Heart left ventricle (tissue), 16 donors: Measurements from ENCODE around the gene GNG7. TPM values are rescaled to one million over a fixed set of nuclear protein-coding genes. Genes with fewer than 3 reads are reported as not detected.

Experiments
- ATAC-seq, 4 donors: fragments of 200-7000 bp; cut with Tn5 transposase; one replicate each; pipeline ENCODE4 v1.9.1; 2020 to 2022; ENCODE audit warnings: moderate library complexity in 4 of 4, mild to moderate bottlenecking in 3 of 4, moderate number of reproducible peaks in 1 of 4
- DNase-seq, 5 donors: peaks; one replicate each; pipeline ENCODE4 v3.0.0-alpha.2; 2020
- H3K27ac ChIP-seq, 12 donors: fragments of 200-600 bp; sonication (generic) in 4 of 12; one replicate each; pipeline versions ENCODE4 v1.5.0 to v1.8.0; 2016 to 2022; ENCODE audit warnings: mild to moderate bottlenecking in 2 of 12
- H3K27me3 ChIP-seq, 9 donors: fragments of 200-600 bp; sonication (generic) in 2 of 9; one replicate each; pipeline versions ENCODE4 v1.5.1 to v1.8.0; 2016 to 2022; ENCODE audit warnings: mild to moderate bottlenecking in 3 of 9
- H3K36me3 ChIP-seq, 9 donors: fragments of 200-600 bp; sonication (generic) in 2 of 9; one replicate each; pipeline versions ENCODE4 v1.5.0 to v1.8.0; 2018 to 2022; ENCODE audit warnings: mild to moderate bottlenecking in 2 of 9
- H3K4me1 ChIP-seq, 12 donors: fragments of 200-600 bp; sonication (generic) in 4 of 12; one replicate each; pipeline versions ENCODE4 v1.5.0 to v1.8.0; 2016 to 2022; ENCODE audit warnings: mild to moderate bottlenecking in 3 of 12
- H3K4me3 ChIP-seq, 12 donors: fragments of 200-600 bp; sonication (generic) in 4 of 12; one replicate each; pipeline versions ENCODE4 v1.5.0 to v1.8.0; 2017 to 2022; ENCODE audit warnings: mild to moderate bottlenecking in 9 of 12, moderate library complexity in 4 of 12
- H3K9me3 ChIP-seq, 12 donors: fragments of 200-600 bp; sonication (generic) in 4 of 12; one replicate each; pipeline versions ENCODE4 v1.5.0 to v1.8.0; 2016 to 2022; ENCODE audit warnings: mild to moderate bottlenecking in 1 of 12
- POLR2A ChIP-seq, 2 donors: fragments of 450-650 bp; IDR thresholded peaks; one replicate each; pipeline ENCODE4 v1.6.1; 2017; ENCODE audit warnings: antibody characterized with exemption in 2 of 2, mild to moderate bottlenecking in 2 of 2, moderate library complexity in 2 of 2
- WGBS, 4 donors: extraction: QIAGEN DNeasy Blood & Tissue Kit in 2 of 4; methylation state at CpG; one replicate each; pipeline versions ENCODE4 v1.1.5 to v1.1.7; 2013 to 2018; 5-methylcytosine and 5-hydroxymethylcytosine counted together
- intact Hi-C, 10 donors: fragments of 100-400 bp; cut with DNase I; formaldehyde crosslinking; loops; one replicate each; pipeline versions ENCODE4 v1.11.1 to v1.14.2; 2022
- polyA plus RNA-seq, 2 donors: library from polyadenylated mRNA; stranded (reverse); fragments of 200-250 nt; gene quantifications; one replicate each; pipeline ENCODE4 v1.2.3, GENCODE V29; 2013
- total RNA-seq, 9 donors: library from RNA; depleted of rRNA in 2 of 9; stranded (reverse); fragments of >200 nt in 2 of 9; fragmentation: NEBNext Ultra II Directional in 3 of 9; extraction: Animal tissue kit (Norgen Biotek cat#: 25700) in 3 of 9; gene quantifications; one replicate each; pipeline versions ENCODE4 v1.1.0 to v1.2.4, GENCODE V29; 2016 to 2023
- TF ChIP-seq, protein P1 (sequence below), 12 donors: fragments of 200-600 bp; sonication (generic) in 4 of 12; IDR thresholded peaks; one replicate each; pipeline versions ENCODE4 v1.5.0 to v1.8.0; 2018 to 2022; ENCODE audit warnings: antibody characterized with exemption in 12 of 12, mild to moderate bottlenecking in 5 of 12
- donor health status: ischemic (EF 13 %, LVEDD 7.1; RV severe dilation, severe dysfunction).
- donor health status: healthy with polysubstance abuse.
- donor health status: DM: no; HTN: yes; CAD: no.
- donor health status: DM: no; HTN: no; CAD: no.
- donor health status: ischemic (EF 25% LVEDD 6.9; RV normal size, moderate dysfunction).
- donor health status: ischemic (EF 25% LVEDD 5.7; RV mildly dilated, moderate dysfunction).
- donor health status: healthy.
- donor health status: DM: yes; HTN: yes; CAD: no.
- donor health status: ischemic (EF 35%, LVEDD 5.7; RV mildly dilated, moderate dysfunction).
- donor health status: nonischemic (EF 11% LVEDD 7.7; RV severe dilation, severe dysfunction).
- donor health status: DM: yes; HTN: yes; CAD: no.
- donor health status: PGD.
- donor health status: ischemic (EF 29% LVEDD 5.4; RV normal size, mild dysfunction).
- donor health status: nonischemic (EF 23%, LVEDD 6.1; RV moderate dilation, normal function).

The GNG7 gene
- total and polyA plus RNA-seq, 11 donors, result 11.7 to 46.4 (median 24.0) TPM

DNA sequence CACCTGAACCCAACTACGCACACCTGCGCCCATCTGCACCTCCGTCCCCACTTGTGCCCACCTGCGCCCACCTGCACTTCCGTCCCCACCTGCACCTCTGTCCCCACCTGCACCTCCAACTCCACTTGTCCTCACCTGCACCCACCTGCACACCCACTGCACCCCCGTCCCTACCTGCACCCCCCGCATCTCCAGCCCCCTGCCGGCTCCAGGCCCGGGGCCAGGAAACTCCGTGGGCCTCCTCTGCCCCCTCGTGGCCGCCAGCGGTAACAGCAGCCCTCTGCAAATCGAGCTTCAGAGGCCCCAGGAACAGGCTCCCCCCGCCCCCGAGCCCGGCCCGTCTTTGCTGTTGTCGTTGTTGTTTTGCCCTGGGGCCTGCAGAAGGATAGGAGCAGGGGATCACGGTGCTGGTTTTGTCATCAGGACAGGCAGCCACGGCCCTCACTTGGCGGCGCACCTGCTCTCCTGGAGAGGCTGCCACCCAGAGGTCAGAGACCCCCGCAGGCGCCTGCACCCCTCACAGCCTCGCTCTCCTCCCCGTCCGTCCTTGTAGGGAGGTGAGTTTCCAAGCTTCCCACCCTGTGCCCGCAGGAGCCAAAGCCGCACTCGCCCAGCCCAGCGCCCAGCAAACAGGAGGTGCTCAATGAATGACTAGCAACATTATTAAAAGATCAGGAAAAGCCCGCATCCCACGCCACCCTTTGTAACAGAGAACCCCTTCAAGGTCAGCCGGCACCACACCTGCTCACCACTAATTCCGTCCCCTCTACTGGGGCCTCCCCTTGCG, 65.4 kb downstream of the GNG7 start:
- peak overlapping the region in 1 of 12 donors; percentile 15 for H3K4me3 ChIP-seq
- 22 to 33% (median 24%) methylated on average over 29 to 37 of the region's 37 CpGs for WGBS, 4 donors
- intact Hi-C loops, result no loop called here

DNA sequence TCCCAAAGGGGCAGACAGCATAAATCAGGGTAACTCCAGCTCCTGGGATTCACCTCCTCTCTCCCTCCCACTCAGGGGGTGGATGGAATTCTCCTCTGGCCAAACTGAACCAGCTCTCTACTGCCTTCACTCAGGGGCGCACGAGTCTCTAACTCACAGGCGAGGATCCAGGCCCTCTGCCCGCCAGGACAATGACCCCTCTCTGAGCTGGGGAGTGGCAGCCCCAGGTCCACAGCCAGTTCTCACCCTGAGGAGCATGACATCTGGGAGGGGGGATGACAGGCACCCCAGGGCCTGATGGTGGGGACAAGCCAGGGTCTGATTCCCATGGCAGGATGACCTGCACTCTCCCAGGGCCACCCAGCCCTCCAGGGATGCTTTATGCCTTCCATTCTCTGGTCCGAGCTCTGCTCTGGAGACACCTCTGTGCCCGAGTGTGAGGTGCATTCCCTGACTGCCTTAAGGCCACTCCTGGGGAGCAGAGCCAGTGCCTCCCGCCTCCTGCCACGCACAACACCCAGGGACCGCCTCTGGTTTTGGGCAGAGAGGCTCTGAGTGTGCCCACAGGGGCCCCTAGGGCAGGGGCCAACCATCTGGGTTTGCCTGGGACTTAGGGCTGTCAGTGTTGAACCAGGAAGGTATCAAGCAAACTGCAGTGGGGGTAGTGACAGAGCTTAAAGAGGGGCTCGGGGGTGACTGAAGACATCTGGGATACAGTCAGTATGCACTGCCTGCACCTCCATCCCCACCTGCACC, 66.2 kb downstream of the GNG7 start:
- no peak for TF ChIP-seq POLR2A (IDR thresholded peaks at IDR 0.05)
- TF ChIP-seq, protein P1, sequence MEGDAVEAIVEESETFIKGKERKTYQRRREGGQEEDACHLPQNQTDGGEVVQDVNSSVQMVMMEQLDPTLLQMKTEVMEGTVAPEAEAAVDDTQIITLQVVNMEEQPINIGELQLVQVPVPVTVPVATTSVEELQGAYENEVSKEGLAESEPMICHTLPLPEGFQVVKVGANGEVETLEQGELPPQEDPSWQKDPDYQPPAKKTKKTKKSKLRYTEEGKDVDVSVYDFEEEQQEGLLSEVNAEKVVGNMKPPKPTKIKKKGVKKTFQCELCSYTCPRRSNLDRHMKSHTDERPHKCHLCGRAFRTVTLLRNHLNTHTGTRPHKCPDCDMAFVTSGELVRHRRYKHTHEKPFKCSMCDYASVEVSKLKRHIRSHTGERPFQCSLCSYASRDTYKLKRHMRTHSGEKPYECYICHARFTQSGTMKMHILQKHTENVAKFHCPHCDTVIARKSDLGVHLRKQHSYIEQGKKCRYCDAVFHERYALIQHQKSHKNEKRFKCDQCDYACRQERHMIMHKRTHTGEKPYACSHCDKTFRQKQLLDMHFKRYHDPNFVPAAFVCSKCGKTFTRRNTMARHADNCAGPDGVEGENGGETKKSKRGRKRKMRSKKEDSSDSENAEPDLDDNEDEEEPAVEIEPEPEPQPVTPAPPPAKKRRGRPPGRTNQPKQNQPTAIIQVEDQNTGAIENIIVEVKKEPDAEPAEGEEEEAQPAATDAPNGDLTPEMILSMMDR (IDR thresholded peaks at IDR 0.05), result no peak
- H3K36me3 ChIP-seq, result no peaks in the 10 kb centered on the region
- peaks cover 0 to 10% (median 0%) of the 10 kb centered on the region in 9 donors for H3K27me3 ChIP-seq
- peaks cover 0 to 4% (median 0%) of the 10 kb centered on the region in 12 donors for H3K9me3 ChIP-seq
- peak in 1 of 5 donors; percentile 23 for DNase-seq
- H3K4me1 ChIP-seq, result peaks cover 0 to 47% (median 14%) of the 10 kb centered on the region in 12 donors
- intact Hi-C loops, result no loop called here
- WGBS, 4 donors, result 63 to 79% (median 68%) methylated on average over 10 of the region's 10 CpGs
- no peak overlapping the region for H3K4me3 ChIP-seq
- H3K27ac ChIP-seq, result peak overlapping the region in 3 of 12 donors; percentile 29 to 86 (median 46)
- ATAC-seq, result peak in 2 of 4 donors; percentile 1 to 5

More for the DNA sequence above, 65.4 kb downstream of the GNG7 start:
- Histone ChIP-seq H3K36me3 (no peaks in the 10 kb centered on the region), H3K4me1 (peaks cover 0 to 39% (median 14%) of the 10 kb centered on the region in 12 donors), H3K27ac (no peak overlapping the region), H3K27me3 (peaks cover 0 to 10% (median 0%) of the 10 kb centered on the region in 9 donors), H3K9me3 (no peaks in the 10 kb centered on the region)
- DNase-seq (peak in 4 of 5 donors; percentile 47 to 83 (median 64)), ATAC-seq (peak in 3 of 4 donors; percentile 26 to 63 (median 49))
- TF ChIP-seq, protein P1 (IDR thresholded peaks at IDR 0.05), result peak; percentile 60 to 91 (median 72)
- no peak for TF ChIP-seq POLR2A (IDR thresholded peaks at IDR 0.05)

DNA sequence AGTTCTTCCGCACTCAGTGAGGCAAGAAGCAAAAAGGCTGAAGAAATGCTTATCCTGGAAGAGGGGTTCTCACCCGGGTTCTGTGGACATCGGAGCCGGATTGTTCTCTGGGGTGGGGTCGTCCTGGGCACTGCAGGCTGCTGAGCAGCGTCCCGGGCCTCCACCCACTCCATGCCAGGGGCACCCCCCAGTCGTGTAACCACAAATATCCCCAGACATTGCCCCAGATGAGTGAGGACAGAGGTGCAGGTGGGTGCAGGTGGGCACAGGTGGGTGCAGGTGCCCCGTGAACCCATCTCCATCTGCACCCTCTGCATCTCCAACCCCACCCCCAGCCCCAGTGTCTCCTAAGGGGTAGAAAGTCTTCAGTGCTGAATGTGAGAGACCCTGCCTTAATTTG, 67.5 kb downstream of the GNG7 start:
- Histone ChIP-seq H3K9me3 (peaks cover 0 to 17% (median 7%) of the 10 kb centered on the region in 12 donors), H3K27ac (peak overlapping the region; percentile 68 to 94 (median 82)), H3K27me3 (peaks cover 0 to 10% (median 0%) of the 10 kb centered on the region in 9 donors), H3K4me3 (peak overlapping the region in 5 of 12 donors; percentile 0 to 37 (median 34)), H3K4me1 (peaks cover 0 to 60% (median 14%) of the 10 kb centered on the region in 12 donors), H3K36me3 (no peaks in the 10 kb centered on the region)
- WGBS, 4 donors, result 47 to 68% (median 60%) methylated on average over 9 of the region's 9 CpGs
- no peak for DNase-seq
- TF ChIP-seq, protein P1 (IDR thresholded peaks at IDR 0.05), result no peak
- peak in 3 of 4 donors; percentile 1 to 6 (median 3) for ATAC-seq
- intact Hi-C loops, result no loop called here
